Mesenchymal stem cell (in vitro differentiated cells and primary cell): ENCODE results near the gene ZNF507.

Source experiments
- DNase-seq: peaks from one replicate; pipeline ENCODE4 v3.0.0-alpha.2; 2013
- H2AFZ ChIP-seq: one replicate; pipeline ENCODE4 v1.6.1; 2013; ENCODE audit warnings: low read depth, mild to moderate bottlenecking, control low read depth, inconsistent platforms, low read length, moderate library complexity
- H2AK5ac ChIP-seq: 2 replicates; pipeline ENCODE4 v1.6.1; 2013; ENCODE audit warnings: low read length, moderate library complexity, mild to moderate bottlenecking, inconsistent platforms; ENCODE audit not compliant: severe bottlenecking
- H2BK120ac ChIP-seq: one replicate; pipeline ENCODE4 v1.6.1; 2013; ENCODE audit warnings: low read depth, mild to moderate bottlenecking, inconsistent platforms, low read length, moderate library complexity
- H2BK12ac ChIP-seq, 2 experiments: one replicate each; pipeline ENCODE4 v1.6.1; 2013; ENCODE audit warnings: inconsistent platforms in 2 of 2, low read length in 2 of 2, mild to moderate bottlenecking in 2 of 2, moderate library complexity in 2 of 2, control low read depth in 1 of 2
- H2BK15ac ChIP-seq: one replicate; pipeline ENCODE4 v1.6.1; 2013; ENCODE audit warnings: mild to moderate bottlenecking, low read depth, inconsistent platforms; ENCODE audit not compliant: poor library complexity, severe bottlenecking
- H2BK5ac ChIP-seq: 2 replicates; pipeline ENCODE4 v1.6.1; 2013; ENCODE audit warnings: low read depth, mild to moderate bottlenecking, low read length, control low read depth, inconsistent platforms; ENCODE audit not compliant: poor library complexity, severe bottlenecking
- H3K14ac ChIP-seq, 2 experiments: one replicate each; pipeline ENCODE4 v1.6.1; 2013; ENCODE audit warnings: inconsistent platforms in 2 of 2, low read length in 2 of 2, control low read depth in 1 of 2, mild to moderate bottlenecking in 1 of 2, moderate library complexity in 1 of 2
- H3K18ac ChIP-seq, 2 experiments: one replicate each; pipeline ENCODE4 v1.6.1; 2013; ENCODE audit warnings: inconsistent platforms in 2 of 2, low read length in 2 of 2, control low read depth in 1 of 2, low read depth in 1 of 2, mild to moderate bottlenecking in 1 of 2
- H3K23ac ChIP-seq, 2 experiments: one replicate each; pipeline ENCODE4 v1.6.1; 2013; ENCODE audit warnings: inconsistent platforms in 2 of 2, low read length in 2 of 2, mild to moderate bottlenecking in 2 of 2, moderate library complexity in 2 of 2, control low read depth in 1 of 2
- H3K27ac ChIP-seq: 2 replicates; pipeline ENCODE4 v1.5.1; 2013; ENCODE audit warnings: mild to moderate bottlenecking, moderate library complexity, low read length, control low read depth, inconsistent platforms; ENCODE audit not compliant: poor library complexity, severe bottlenecking
- H3K27me3 ChIP-seq, 2 experiments: 2 replicates each; pipeline versions ENCODE4 v1.6.1 to v1.7.0; 2013; ENCODE audit warnings: low read length in 2 of 2, mild to moderate bottlenecking in 2 of 2, moderate library complexity in 2 of 2, control low read depth in 1 of 2, inconsistent platforms in 1 of 2; ENCODE audit not compliant: control insufficient read depth in 1 of 2, insufficient read depth in 1 of 2
- H3K36me3 ChIP-seq, 2 experiments: 2 replicates each; pipeline versions ENCODE4 v1.6.1 to v1.7.0; 2013; ENCODE audit warnings: low read length in 2 of 2, control low read depth in 1 of 2, inconsistent platforms in 1 of 2, low read depth in 1 of 2, mild to moderate bottlenecking in 1 of 2; ENCODE audit not compliant: insufficient read depth in 2 of 2, control insufficient read depth in 1 of 2
- H3K4ac ChIP-seq, 2 experiments: one replicate each; pipeline ENCODE4 v1.6.1; 2013; ENCODE audit warnings: inconsistent platforms in 2 of 2, low read length in 2 of 2, mild to moderate bottlenecking in 2 of 2, moderate library complexity in 2 of 2, control low read depth in 1 of 2, low read depth in 1 of 2
- H3K4me1 ChIP-seq: 2 replicates; pipeline ENCODE4 v1.6.1; 2013; ENCODE audit warnings: low read depth, low read length, control low read depth; ENCODE audit not compliant: control insufficient read depth, insufficient read depth
- H3K4me2 ChIP-seq: 2 replicates; pipeline ENCODE4 v1.6.1; 2013; ENCODE audit warnings: low read length, mild to moderate bottlenecking, inconsistent platforms; ENCODE audit not compliant: poor library complexity, severe bottlenecking
- H3K4me3 ChIP-seq, 2 experiments: 2 replicates each; pipeline versions ENCODE4 v1.5.1 to v1.7.0; 2013; ENCODE audit warnings: low read length in 2 of 2, mild to moderate bottlenecking in 2 of 2, control low read depth in 1 of 2, low read depth in 1 of 2; ENCODE audit not compliant: insufficient read depth in 1 of 2
- H3K79me1 ChIP-seq: replicated peaks from 2 replicates; pipeline ENCODE4 v1.6.1; 2013; ENCODE audit warnings: mild to moderate bottlenecking, control low read depth, low read length, inconsistent platforms; ENCODE audit not compliant: poor library complexity, severe bottlenecking
- H3K9ac ChIP-seq: 2 replicates; pipeline ENCODE4 v1.7.0; 2013; ENCODE audit warnings: mild to moderate bottlenecking, low read length, moderate library complexity
- H3K9me3 ChIP-seq: 2 replicates; pipeline ENCODE4 v1.7.0; 2013; ENCODE audit warnings: mild to moderate bottlenecking, low read length; ENCODE audit not compliant: control insufficient read depth
- H4K8ac ChIP-seq: one replicate; pipeline ENCODE4 v1.6.1; 2013; ENCODE audit warnings: inconsistent platforms, mild to moderate bottlenecking, low read length, moderate library complexity
- H4K91ac ChIP-seq: one replicate; pipeline ENCODE4 v1.6.1; 2013; ENCODE audit warnings: mild to moderate bottlenecking, low read length, inconsistent platforms
- WGBS: methylation state at CpG from one replicate; pipeline ENCODE4 v1.1.7; 2013; ENCODE audit warnings: mixed read lengths; 5-methylcytosine and 5-hydroxymethylcytosine counted together

The ZNF507 gene

GRCh38 chr19:32336259-32337083 is 8.9 kb upstream of the ZNF507 start:
- Histone ChIP-seq H3K27ac (no peak overlapping the region), H3K4me2 (no peak overlapping the region), H4K8ac (no peak overlapping the region), H3K9me3 (no peaks in the 10 kb centered on the region), H3K4me1 (no peaks in the 10 kb centered on the region), H2AK5ac (no peak overlapping the region), H2BK5ac (no peak overlapping the region), H2BK120ac (no peak overlapping the region), H4K91ac (no peak overlapping the region), H3K9ac (peak overlapping the region; percentile 51), H3K4ac (no peak overlapping the region), H2BK15ac (no peak overlapping the region), H3K27me3 (peaks cover 9 to 12% of the 10 kb centered on the region in 2 experiments), H2BK12ac (no peak overlapping the region), H3K79me1 (no peaks in the 10 kb centered on the region), H3K4me3 (peak overlapping the region in 1 of 2 experiments; percentile 58), H2AFZ (no peak overlapping the region), H3K18ac (no peak overlapping the region), H3K23ac (no peak overlapping the region), H3K36me3 (no peaks in the 10 kb centered on the region), H3K14ac (no peak overlapping the region)
- 75% methylated on average over 7 of the region's 7 CpGs for WGBS
- peak; percentile 20 for DNase-seq

GRCh38 chr19:32337084-32337808 is 8.2 kb upstream of the ZNF507 start:
- WGBS: 87% methylated on average over 19 of the region's 19 CpGs
- no peak overlapping the region for H3K27ac ChIP-seq

GRCh38 chr19:32339423-32339822 is 6.0 kb upstream of the ZNF507 start:
- Histone ChIP-seq H2BK120ac (no peak overlapping the region), H3K9ac (no peak overlapping the region), H3K4ac (no peak overlapping the region), H2BK12ac (no peak overlapping the region), H2AK5ac (no peak overlapping the region), H3K27ac (no peak overlapping the region), H3K27me3 (peaks cover 3 to 4% of the 10 kb centered on the region in 2 experiments), H3K4me1 (no peaks in the 10 kb centered on the region), H4K91ac (no peak overlapping the region), H3K18ac (no peak overlapping the region), H3K79me1 (no peaks in the 10 kb centered on the region), H2BK5ac (no peak overlapping the region), H2BK15ac (no peak overlapping the region), H3K14ac (no peak overlapping the region), H3K4me3 (no peak overlapping the region), H3K9me3 (no peaks in the 10 kb centered on the region), H3K23ac (no peak overlapping the region), H2AFZ (no peak overlapping the region), H4K8ac (no peak overlapping the region), H3K4me2 (no peak overlapping the region), H3K36me3 (no peaks in the 10 kb centered on the region)
- 96% methylated on average over 2 of the region's 2 CpGs for WGBS
- DNase-seq: no peak

More at GRCh38 chr19:32337084-32337808, 8.2 kb upstream of the ZNF507 start:
- Histone ChIP-seq H3K14ac (no peak overlapping the region), H4K8ac (no peak overlapping the region), H2AFZ (no peak overlapping the region), H2BK12ac (no peak overlapping the region), H2AK5ac (no peak overlapping the region), H3K4ac (no peak overlapping the region), H3K36me3 (no peaks in the 10 kb centered on the region), H4K91ac (no peak overlapping the region), H3K79me1 (no peaks in the 10 kb centered on the region), H2BK5ac (no peak overlapping the region), H3K18ac (no peak overlapping the region), H3K4me1 (no peaks in the 10 kb centered on the region), H3K27me3 (peaks cover 7% of the 10 kb centered on the region in 2 experiments), H3K9ac (peak overlapping the region; percentile 51), H3K9me3 (no peaks in the 10 kb centered on the region), H3K4me2 (no peak overlapping the region), H3K4me3 (peak overlapping the region in 1 of 2 experiments; percentile 58), H2BK120ac (no peak overlapping the region), H2BK15ac (no peak overlapping the region), H3K23ac (no peak overlapping the region)
- no peak for DNase-seq
